CD4-positive, alpha-beta T cell treated with Interferon alpha-2 for 1 hour (primary cell): ENCODE measurements around the gene KRTAP9-7.

Experiments used
- DNase-seq, 2 donors: peaks; one replicate each; pipeline ENCODE4 v3.0.0-alpha.2; 2020 to 2022

The KRTAP9-7 gene

DNA sequence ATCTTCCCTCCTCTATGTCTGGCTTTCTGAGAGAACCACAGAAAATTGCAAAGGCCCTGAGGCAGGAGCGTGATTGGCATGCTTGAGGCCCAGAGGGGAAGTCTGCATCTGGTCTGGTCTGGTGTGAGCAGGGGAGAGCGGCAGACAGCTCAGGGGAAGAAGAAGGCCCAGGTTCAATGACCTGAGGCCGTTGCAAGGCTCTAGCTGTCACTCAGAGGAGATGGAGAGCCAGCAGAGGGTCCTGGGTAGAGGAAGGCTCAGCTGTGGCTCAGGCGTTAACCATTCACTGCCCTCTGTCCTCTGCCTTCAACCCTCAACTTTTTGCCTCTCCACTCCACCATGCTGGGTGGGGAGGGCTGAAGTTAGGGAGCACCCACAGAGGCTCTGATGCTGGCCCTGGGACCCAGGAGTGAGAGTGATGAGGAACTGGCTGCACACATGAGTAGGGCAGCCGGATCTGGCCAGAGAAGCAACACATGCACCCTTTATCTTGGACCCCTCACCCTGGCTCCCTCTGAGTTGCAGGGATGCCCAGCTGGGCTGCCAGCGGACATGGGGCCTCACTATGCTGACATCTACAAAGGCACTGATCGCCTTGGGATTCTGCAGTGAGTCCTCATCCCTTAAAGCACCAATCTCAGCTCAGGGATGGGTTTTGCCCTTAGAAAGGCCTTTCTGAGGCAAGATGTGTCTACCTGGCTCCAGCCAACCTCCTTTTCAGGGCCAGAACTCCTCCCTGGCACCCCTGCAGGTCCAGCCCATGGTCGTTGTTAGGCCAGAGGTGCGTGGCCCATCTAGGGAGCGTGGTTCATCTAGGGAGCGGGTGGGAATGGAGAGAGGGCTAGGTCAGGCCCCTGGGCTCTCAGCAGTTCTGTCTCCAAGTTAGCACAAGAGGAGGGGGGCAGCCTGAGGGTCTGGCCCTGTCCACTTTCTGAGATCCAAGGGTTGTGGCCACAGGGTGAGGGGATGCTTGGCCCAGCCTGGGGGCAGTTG is 47.7 kb downstream of the KRTAP9-7 start:
- no peak for DNase-seq

DNA sequence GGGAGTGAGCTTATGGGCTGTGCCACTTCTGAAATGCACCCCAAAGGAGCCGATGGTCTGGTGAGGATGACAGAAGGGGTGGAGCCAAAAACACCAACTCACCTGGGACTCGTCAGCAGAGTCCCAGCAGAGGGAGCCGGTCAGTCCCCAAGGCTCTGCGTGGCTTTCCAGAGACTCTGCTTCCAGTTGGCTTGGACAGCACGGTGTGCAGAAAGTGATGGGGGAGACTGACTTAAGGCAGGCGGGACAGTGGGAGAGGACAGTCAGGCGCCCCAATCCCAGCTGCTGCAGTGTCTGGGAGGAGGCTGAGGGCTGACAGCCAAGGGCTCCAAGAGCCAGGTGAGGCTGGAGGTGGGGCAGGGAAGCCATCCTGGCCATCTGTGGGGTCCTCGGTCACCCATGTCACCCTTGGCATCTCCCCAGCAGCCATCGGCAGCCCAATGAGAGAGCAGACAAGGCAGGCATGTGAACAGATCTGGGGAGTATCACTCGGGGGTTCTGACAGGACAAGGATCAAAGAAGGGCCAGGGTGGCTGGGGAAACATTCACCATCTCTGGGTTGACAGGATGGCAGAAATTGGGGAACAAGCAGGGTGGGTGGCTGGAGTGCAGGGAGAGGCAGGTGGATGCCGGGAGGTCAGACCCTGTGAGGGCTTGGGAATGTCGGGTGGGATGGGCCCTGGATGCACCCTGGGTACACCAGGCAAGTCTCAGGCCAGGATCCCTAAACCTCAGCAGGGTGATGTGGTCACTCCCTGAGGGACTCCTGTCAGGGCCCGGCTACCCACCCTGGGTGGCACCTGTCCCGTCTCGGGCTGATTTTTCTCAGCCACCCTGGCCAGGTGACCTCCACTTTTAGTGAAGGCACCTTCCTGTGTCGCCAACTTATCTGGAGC is 48.9 kb downstream of the KRTAP9-7 start:
- no peak for DNase-seq

DNA sequence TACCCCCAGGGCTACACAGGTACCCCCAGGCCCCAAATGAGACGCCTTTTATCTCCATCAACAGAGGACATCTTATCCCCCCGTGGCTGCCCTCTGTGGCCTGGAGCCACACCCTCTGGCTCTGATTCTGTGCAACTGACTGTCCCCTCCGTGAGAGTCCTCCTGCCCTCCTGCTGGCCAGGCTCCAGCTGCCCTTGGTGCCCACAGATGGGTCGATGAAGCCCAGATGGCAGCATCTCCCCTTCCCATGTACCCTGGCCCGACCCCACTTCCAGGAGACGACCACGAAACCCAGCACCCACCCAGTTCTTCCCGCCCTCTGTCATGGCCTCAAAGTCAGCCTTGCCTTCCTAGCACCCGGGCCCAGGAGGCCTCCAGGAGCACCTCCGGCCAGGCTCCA is 49.6 kb downstream of the KRTAP9-7 start:
- DNase-seq: no peak

DNA sequence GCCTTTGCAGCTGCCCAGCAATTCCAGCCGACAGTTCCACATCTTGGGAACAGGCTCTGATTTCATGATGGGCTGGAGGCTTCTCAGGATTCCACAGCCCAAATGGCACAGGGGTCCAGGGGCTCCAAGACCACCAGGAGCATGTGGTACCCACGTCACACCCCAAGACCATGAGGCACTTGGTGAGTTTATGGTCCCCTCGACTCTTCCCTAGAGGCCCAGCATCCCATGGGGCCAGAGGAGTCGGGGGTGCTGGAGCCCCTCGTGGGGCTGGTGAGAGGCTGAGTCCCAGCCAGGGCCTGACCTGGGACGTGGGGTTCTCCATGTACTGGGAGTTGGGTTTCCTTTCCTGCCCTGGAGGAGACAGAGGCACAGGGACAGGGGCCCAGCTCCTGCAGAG is 50.1 kb downstream of the KRTAP9-7 start:
- DNase-seq: no peak
